Measurements from ENCODE around the gene PPARG. TPM values are rescaled to one million over a fixed set of nuclear protein-coding genes. Genes with fewer than 3 reads are reported as not detected.

Gene PPARG
- total RNA-seq, 1 donor: 4.7 TPM

DNA sequence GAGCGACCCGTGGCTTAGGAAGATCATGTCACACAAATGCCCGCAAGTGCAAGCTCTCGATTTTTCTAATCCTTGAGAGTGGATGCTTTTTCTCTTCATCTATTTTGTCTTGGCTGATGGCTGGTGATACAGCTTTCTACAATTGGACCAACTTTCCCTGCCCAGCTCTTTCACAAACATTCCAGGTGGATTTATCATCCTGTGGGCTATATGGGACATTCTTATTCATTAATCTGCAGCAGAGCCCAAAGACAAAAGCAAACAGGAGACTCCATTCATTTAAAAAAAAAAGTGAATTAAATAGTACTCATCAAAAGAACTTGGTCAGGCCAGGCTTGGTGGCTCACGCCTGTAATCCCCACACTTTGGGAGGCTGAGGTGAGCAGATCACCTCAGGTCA lies 181.2 kb downstream of the PPARG start:
- H3K4me3 ChIP-seq (ENCODE audit: low read depth, low read length): no peak overlapping the region
- TF ChIP-seq, protein P1, sequence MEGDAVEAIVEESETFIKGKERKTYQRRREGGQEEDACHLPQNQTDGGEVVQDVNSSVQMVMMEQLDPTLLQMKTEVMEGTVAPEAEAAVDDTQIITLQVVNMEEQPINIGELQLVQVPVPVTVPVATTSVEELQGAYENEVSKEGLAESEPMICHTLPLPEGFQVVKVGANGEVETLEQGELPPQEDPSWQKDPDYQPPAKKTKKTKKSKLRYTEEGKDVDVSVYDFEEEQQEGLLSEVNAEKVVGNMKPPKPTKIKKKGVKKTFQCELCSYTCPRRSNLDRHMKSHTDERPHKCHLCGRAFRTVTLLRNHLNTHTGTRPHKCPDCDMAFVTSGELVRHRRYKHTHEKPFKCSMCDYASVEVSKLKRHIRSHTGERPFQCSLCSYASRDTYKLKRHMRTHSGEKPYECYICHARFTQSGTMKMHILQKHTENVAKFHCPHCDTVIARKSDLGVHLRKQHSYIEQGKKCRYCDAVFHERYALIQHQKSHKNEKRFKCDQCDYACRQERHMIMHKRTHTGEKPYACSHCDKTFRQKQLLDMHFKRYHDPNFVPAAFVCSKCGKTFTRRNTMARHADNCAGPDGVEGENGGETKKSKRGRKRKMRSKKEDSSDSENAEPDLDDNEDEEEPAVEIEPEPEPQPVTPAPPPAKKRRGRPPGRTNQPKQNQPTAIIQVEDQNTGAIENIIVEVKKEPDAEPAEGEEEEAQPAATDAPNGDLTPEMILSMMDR (IDR thresholded peaks at IDR 0.05; ENCODE audit: insufficient read depth, low read depth, low read length): no peak
- DNase-seq (ENCODE audit: low read depth): no peak

DNA sequence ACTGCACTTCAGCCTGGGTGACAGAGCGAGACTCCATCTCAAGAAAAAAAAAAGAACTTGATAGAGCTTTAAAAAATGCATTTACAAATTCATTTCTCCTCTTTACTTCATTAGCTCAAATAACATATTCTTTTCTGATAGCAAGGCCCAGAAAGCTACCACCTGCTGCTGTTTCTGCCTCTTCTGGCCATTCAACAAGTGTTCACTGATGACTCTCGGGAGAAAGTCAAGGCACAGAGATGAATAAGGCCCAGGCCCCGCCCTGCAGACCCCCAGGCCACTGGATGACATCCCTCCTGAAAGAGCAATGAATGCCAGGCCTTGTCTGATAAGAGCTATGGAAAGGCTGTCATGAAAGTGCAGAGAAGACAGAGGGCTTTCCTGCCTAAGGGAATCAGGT lies 181.8 kb downstream of the PPARG start:
- DNase-seq (ENCODE audit: low read depth): no peak
- H3K4me3 ChIP-seq (ENCODE audit: low read depth, low read length): no peak overlapping the region
- TF ChIP-seq, protein P1 (IDR thresholded peaks at IDR 0.05; ENCODE audit: insufficient read depth, low read depth, low read length): no peak

DNA sequence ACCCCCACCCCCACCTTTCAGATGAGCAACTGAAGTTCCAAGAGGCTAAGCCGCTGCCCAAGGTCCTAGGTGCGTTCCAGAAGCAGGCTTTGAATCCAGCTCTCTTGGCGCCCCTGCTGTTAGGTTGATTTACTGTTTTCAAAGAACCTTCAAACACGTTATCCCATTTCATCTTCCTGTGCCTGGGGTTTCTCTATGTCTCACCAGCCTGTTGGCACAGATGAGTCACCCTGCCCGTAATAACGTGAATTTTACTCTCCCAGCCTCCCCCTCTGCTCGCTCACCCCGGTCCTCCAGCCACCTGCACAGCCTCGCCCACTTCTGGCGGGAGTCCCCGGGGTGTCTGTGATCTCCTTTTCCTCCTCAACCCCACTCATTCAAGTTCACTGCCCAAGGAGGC lies 182.4 kb downstream of the PPARG start:
- TF ChIP-seq, protein P1 (IDR thresholded peaks at IDR 0.05; ENCODE audit: insufficient read depth, low read depth, low read length): no peak

DNA sequence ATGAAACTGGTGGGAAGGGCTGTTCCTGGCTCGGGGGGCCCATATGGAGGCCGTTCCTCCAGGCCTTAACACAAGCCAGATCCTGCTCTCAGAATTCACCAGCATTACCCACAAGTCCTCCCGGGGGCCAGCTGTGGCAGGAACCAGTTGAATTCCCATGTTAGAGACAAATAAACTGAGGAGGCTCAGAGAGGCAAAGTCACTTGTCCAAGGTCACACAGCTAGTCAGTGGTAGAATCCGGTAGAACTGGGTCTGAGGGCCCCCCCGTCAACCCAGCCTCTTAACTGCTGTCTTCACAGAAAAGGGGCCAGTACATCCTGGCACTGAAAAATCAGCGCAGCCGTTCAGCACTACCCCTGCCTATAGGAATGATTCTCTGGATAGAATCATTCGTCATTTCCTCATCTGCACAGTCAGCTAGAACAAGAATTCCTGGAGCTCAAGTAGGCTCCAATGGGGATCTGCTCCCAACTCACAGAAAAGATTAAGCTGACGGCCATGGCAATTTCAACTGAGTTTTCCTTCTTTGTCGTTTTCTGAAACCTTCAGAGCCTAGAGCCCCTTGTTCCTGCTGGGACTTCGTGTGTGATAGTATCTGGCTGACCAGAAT lies 183.2 kb downstream of the PPARG start:
- no peak overlapping the region for H3K4me3 ChIP-seq (ENCODE audit: low read depth, low read length)
- no peak for DNase-seq (ENCODE audit: low read depth)

More for the DNA sequence above, 182.4 kb downstream of the PPARG start:
- H3K4me3 ChIP-seq (ENCODE audit: low read depth, low read length): no peak overlapping the region
- DNase-seq (ENCODE audit: low read depth): no peak

DNA sequence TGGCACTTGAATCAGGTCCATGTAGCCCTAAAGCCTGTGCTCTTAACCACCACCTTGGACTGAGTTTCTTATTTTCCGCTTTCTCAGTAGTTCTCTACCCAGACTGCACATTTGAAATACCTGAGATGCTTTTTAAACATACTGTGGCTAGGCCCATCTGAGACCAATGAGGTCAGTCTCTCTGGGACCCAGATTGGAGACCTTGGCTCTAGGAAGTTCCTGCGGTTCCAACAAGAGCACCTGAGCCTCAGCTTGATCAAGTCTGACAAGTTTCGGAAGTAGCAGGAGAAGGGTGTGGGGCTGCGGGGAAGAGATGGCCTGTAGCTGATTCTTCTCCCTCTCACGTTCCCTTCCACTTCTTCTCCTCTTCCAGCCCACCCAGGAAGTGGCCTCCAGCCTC lies 183.9 kb downstream of the PPARG start:
- no peak for DNase-seq (ENCODE audit: low read depth)
- TF ChIP-seq, protein P1 (IDR thresholded peaks at IDR 0.05; ENCODE audit: insufficient read depth, low read depth, low read length): no peak
- no peak overlapping the region for H3K4me3 ChIP-seq (ENCODE audit: low read depth, low read length)

More for the DNA sequence above, 183.2 kb downstream of the PPARG start:
- TF ChIP-seq, protein P1 (IDR thresholded peaks at IDR 0.05; ENCODE audit: insufficient read depth, low read depth, low read length): no peak

DNA sequence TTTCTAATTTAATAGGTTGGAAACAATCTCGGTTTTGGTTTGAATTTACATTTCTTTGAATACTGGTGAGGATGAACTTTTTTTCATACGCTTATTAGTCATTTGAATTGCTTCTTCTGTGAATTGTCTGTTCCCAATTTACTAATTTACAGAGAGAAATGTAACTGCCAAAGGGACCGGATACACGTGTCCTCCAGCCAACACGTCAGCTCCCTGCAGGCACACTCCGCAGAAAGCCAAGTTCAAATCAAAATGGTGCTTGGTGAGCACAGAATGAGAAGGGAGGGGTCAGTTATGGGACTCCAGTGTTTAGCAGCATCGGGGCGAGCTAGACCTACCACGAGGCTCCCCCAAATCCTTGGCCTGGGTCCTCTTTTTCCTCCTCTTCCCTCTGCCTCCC lies 184.6 kb downstream of the PPARG start:
- TF ChIP-seq, protein P1 (IDR thresholded peaks at IDR 0.05; ENCODE audit: insufficient read depth, low read depth, low read length): no peak
- no peak for DNase-seq (ENCODE audit: low read depth)
- no peak overlapping the region for H3K4me3 ChIP-seq (ENCODE audit: low read depth, low read length)

Measured in fibroblast of villous mesenchyme (primary cell).